Retinal pigment epithelial cell (primary cell): ENCODE data around the gene APOLD1.

ENCODE experiments used
- DNase-seq: peaks from one replicate; pipeline ENCODE4 v3.0.0-alpha.2; 2010; ENCODE audit warnings: low read depth
- H3K4me3 ChIP-seq: 2 replicates; pipeline ENCODE4 v1.5.1; 2011; ENCODE audit warnings: mild to moderate bottlenecking, low read length, control low read depth, moderate library complexity
- TF ChIP-seq, protein P1 (sequence below): conservative IDR thresholded peaks from 2 replicates; pipeline ENCODE4 v1.5.1; 2011; ENCODE audit warnings: low read depth, low read length, control low read depth, inconsistent platforms

Gene APOLD1

GRCh38 chr12:12839873-12840579 lies 54.6 kb downstream of the APOLD1 start:
- DNase-seq, result no peak
- TF ChIP-seq, protein P1, sequence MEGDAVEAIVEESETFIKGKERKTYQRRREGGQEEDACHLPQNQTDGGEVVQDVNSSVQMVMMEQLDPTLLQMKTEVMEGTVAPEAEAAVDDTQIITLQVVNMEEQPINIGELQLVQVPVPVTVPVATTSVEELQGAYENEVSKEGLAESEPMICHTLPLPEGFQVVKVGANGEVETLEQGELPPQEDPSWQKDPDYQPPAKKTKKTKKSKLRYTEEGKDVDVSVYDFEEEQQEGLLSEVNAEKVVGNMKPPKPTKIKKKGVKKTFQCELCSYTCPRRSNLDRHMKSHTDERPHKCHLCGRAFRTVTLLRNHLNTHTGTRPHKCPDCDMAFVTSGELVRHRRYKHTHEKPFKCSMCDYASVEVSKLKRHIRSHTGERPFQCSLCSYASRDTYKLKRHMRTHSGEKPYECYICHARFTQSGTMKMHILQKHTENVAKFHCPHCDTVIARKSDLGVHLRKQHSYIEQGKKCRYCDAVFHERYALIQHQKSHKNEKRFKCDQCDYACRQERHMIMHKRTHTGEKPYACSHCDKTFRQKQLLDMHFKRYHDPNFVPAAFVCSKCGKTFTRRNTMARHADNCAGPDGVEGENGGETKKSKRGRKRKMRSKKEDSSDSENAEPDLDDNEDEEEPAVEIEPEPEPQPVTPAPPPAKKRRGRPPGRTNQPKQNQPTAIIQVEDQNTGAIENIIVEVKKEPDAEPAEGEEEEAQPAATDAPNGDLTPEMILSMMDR, result no peak
- H3K4me3 ChIP-seq, result no peak overlapping the region

DNA sequence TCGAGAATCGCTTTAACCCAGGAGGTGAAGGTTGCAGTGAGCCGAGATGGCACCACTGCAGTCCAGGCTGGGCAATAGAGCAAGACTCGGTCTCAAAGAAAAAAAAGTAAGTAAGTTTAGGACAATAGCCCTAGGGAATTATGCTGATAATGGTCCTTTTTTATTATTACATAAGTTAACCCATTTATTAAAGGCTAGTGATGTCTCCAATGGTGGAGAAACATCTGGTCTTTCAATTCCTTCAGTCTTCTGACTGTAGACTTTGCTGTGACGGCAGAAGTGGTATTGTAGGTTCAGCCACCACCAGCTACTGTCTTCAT lies 55.1 kb downstream of the APOLD1 start:
- no peak overlapping the region for H3K4me3 ChIP-seq
- TF ChIP-seq, protein P1, result no peak
- DNase-seq, result no peak
